Measurements from ENCODE around the gene DLGAP1.

Gene DLGAP1

GRCh38 chr18:4245456-4245855 lies 209.7 kb downstream of the DLGAP1 start:
- TF ChIP-seq CTCF (IDR thresholded peaks at IDR 0.05; ENCODE audit: insufficient read depth, low read length) (no peak), SPI1 (IDR thresholded peaks at IDR 0.05; ENCODE audit: borderline replicate concordance, low read depth) (no peak), GABPA (IDR thresholded peaks at IDR 0.05; ENCODE audit: low read depth) (no peak), POLR2AphosphoS5 (IDR thresholded peaks at IDR 0.05; ENCODE audit: low read depth) (no peak), REST (IDR thresholded peaks at IDR 0.05; ENCODE audit: insufficient replicate concordance, low read depth) (no peak)
- no peak overlapping the region for H3K27ac ChIP-seq (replicated peaks)
- H3K4me3 ChIP-seq (replicated peaks; ENCODE audit: insufficient read depth, low read length), result no peak overlapping the region
- peaks cover 3% of the 10 kb centered on the region for H3K27me3 ChIP-seq (ENCODE audit: insufficient read depth, poor library complexity, severe bottlenecking)
- no peak for DNase-seq (ENCODE audit: low read depth in 1 of 2, low spot score in 1 of 2)

GRCh38 chr18:4242431-4243161 lies 212.5 kb downstream of the DLGAP1 start:
- no peak for TF ChIP-seq SPI1 (IDR thresholded peaks at IDR 0.05; ENCODE audit: borderline replicate concordance, low read depth)
- no peak for TF ChIP-seq REST (IDR thresholded peaks at IDR 0.05; ENCODE audit: insufficient replicate concordance, low read depth)
- TF ChIP-seq POLR2AphosphoS5 (IDR thresholded peaks at IDR 0.05; ENCODE audit: low read depth), result no peak
- TF ChIP-seq GABPA (IDR thresholded peaks at IDR 0.05; ENCODE audit: low read depth), result no peak
- no peak for TF ChIP-seq CTCF (IDR thresholded peaks at IDR 0.05; ENCODE audit: insufficient read depth, low read length)
- no peak overlapping the region for H3K4me3 ChIP-seq (replicated peaks; ENCODE audit: insufficient read depth, low read length)
- no peak for DNase-seq (ENCODE audit: low read depth in 1 of 2, low spot score in 1 of 2)
- no peak overlapping the region for H3K27ac ChIP-seq (replicated peaks)
- peaks cover 3% of the 10 kb centered on the region for H3K27me3 ChIP-seq (ENCODE audit: insufficient read depth, poor library complexity, severe bottlenecking)

- Histone ChIP-seq H3K4me3 (replicated peaks; ENCODE audit: insufficient read depth, low read length) (no peak overlapping the region), H3K27ac (replicated peaks) (no peak overlapping the region), H3K27me3 (ENCODE audit: insufficient read depth, poor library complexity, severe bottlenecking) (peaks cover 3% of the 10 kb centered on the region)
- no peak for TF ChIP-seq POLR2AphosphoS5 (IDR thresholded peaks at IDR 0.05; ENCODE audit: low read depth)
- no peak for TF ChIP-seq SPI1 (IDR thresholded peaks at IDR 0.05; ENCODE audit: borderline replicate concordance, low read depth)
- TF ChIP-seq GABPA (IDR thresholded peaks at IDR 0.05; ENCODE audit: low read depth), result no peak
- TF ChIP-seq REST (IDR thresholded peaks at IDR 0.05; ENCODE audit: insufficient replicate concordance, low read depth), result no peak
- no peak for TF ChIP-seq CTCF (IDR thresholded peaks at IDR 0.05; ENCODE audit: insufficient read depth, low read length)
- DNase-seq (ENCODE audit: low read depth in 1 of 2, low spot score in 1 of 2), result no peak
These were observed 214.0 kb downstream of the DLGAP1 start for GRCh38 chr18:4241090-4241617.

Data from HL-60 (cell line).